HepG2 (cell line): ENCODE data around the gene BABAM1. TPM values are rescaled to one million over a fixed set of nuclear protein-coding genes. Genes with fewer than 3 reads are reported as not detected.
A peak's percentile ranks its signal among the peaks of the same experiment; 100 is the strongest.

Experiments used
- GATA4 ChIP-seq: sonication (generic); IDR thresholded peaks from 2 replicates; pipeline ENCODE4 v1.6.1; 2016; ENCODE audit warnings: antibody characterized with exemption, low read depth, borderline replicate concordance
- KAT8 ChIP-seq: IDR thresholded peaks from 2 replicates; pipeline ENCODE4 v1.6.1; 2016; ENCODE audit warnings: missing genetic modification reagents, missing compliant biosample characterization
- KLF16 ChIP-seq, 2 experiments: sonication (generic) in 1 of 2; formaldehyde crosslinking in 1 of 2; IDR thresholded peaks; 2 replicates each; pipeline versions ENCODE4 v1.6.1 to v1.8.0; 2016 to 2023; ENCODE audit warnings: missing genetic modification reagents in 2 of 2, missing compliant biosample characterization in 1 of 2
- MEF2D ChIP-seq: sonication (generic); formaldehyde crosslinking; IDR thresholded peaks from 2 replicates; pipeline ENCODE4 v1.5.1; 2020; ENCODE audit warnings: mild to moderate bottlenecking, missing genetic modification reagents
- NFE2L1 ChIP-seq: sonication (generic); formaldehyde crosslinking; IDR thresholded peaks from 2 replicates; pipeline ENCODE4 v1.4.0; 2020; ENCODE audit warnings: missing genetic modification reagents, mild to moderate bottlenecking, borderline replicate concordance
- NR2C2 ChIP-seq: sonication (generic); formaldehyde crosslinking; IDR thresholded peaks from 2 replicates; pipeline ENCODE4 v1.4.0; 2020; ENCODE audit warnings: missing genetic modification reagents, mild to moderate bottlenecking, moderate library complexity, borderline replicate concordance
- U2AF2 ChIP-seq: fragments of 200-400 bp; formaldehyde crosslinking; IDR thresholded peaks from 2 replicates; pipeline ENCODE4 v1.6.1; 2017; ENCODE audit warnings: low read depth, mild to moderate bottlenecking, low read length
- ZBTB42 ChIP-seq: sonication (generic); formaldehyde crosslinking; IDR thresholded peaks from 2 replicates; pipeline ENCODE4 v1.5.0; 2020; ENCODE audit warnings: mild to moderate bottlenecking, missing genetic modification reagents
- ZNF101 ChIP-seq: sonication (generic); formaldehyde crosslinking; IDR thresholded peaks from 2 replicates; pipeline ENCODE4 v1.4.0; 2020; ENCODE audit warnings: mild to moderate bottlenecking, low read depth, missing genetic modification reagents, borderline replicate concordance
- ZNF543 ChIP-seq: sonication (generic); formaldehyde crosslinking; IDR thresholded peaks from 2 replicates; pipeline ENCODE4 v1.4.0; 2020; ENCODE audit warnings: mild to moderate bottlenecking, missing genetic modification reagents
- polyA plus RNA-seq, 8 experiments: library from polyadenylated mRNA; depleted of rRNA in 3 of 8; stranded (reverse) in 7 of 8; unstranded in 1 of 8; fragments of >200 nt; fragmentation: Illumina TruSeq in 4 of 8; extraction: Trizol in 4 of 8; gene quantifications; 2 replicates each; pipeline versions ENCODE4 v1.2.1 to v1.2.3, GENCODE V29; 2011 to 2016; ENCODE audit warnings: low read depth in 4 of 8, missing spikeins in 1 of 8, mixed read lengths in 1 of 8; ENCODE audit not compliant: insufficient read depth in 1 of 8
- total RNA-seq, 5 experiments: library from RNA; depleted of rRNA; stranded (reverse); fragments of >200 nt; fragmentation: Illumina TruSeq; extraction: Trizol; gene quantifications; 2 replicates each; pipeline ENCODE4 v1.2.3, GENCODE V29; 2016; ENCODE audit warnings: low read depth in 1 of 5
- TF ChIP-seq, protein P1 (sequence below): IDR thresholded peaks from 2 replicates; pipeline ENCODE4 v1.6.1; 2016; ENCODE audit warnings: mild to moderate bottlenecking, missing biosample characterization, missing genetic modification reagents
- TF ChIP-seq, protein P2 (sequence below): sonication (generic); formaldehyde crosslinking; IDR thresholded peaks from 2 replicates; pipeline ENCODE4 v1.4.0; 2020; ENCODE audit warnings: mild to moderate bottlenecking, missing genetic modification reagents, borderline replicate concordance
- TF ChIP-seq, protein P3 (sequence below): sonication (generic); formaldehyde crosslinking; IDR thresholded peaks from 2 replicates; pipeline ENCODE4 v1.5.0; 2020; ENCODE audit warnings: mild to moderate bottlenecking, missing genetic modification reagents
- TF ChIP-seq, protein P4 (sequence below), 2 experiments: sonication (generic) in 1 of 2; formaldehyde crosslinking in 1 of 2; IDR thresholded peaks; 2 replicates each; pipeline versions ENCODE4 v1.5.1 to v1.6.1; 2011 to 2020; ENCODE audit warnings: borderline replicate concordance in 1 of 2, low read depth in 1 of 2, low read length in 1 of 2, mild to moderate bottlenecking in 1 of 2, missing genetic modification reagents in 1 of 2, moderate library complexity in 1 of 2
- TF ChIP-seq, protein P5 (sequence below): sonication (generic); formaldehyde crosslinking; IDR thresholded peaks from 2 replicates; pipeline ENCODE4 v1.5.1; 2020; ENCODE audit warnings: missing genetic modification reagents, mild to moderate bottlenecking, borderline replicate concordance
- TF ChIP-seq, protein P6 (sequence below): IDR thresholded peaks from 2 replicates; pipeline ENCODE4 v1.6.1; 2016; ENCODE audit warnings: missing compliant biosample characterization, missing genetic modification reagents, borderline replicate concordance

Gene BABAM1
- total and polyA plus RNA-seq, 2 of the 13 experiments (the other 11 are each of a cell fraction or from before 2014, with no cell fraction given), result 70.0 to 82.0 TPM

DNA sequence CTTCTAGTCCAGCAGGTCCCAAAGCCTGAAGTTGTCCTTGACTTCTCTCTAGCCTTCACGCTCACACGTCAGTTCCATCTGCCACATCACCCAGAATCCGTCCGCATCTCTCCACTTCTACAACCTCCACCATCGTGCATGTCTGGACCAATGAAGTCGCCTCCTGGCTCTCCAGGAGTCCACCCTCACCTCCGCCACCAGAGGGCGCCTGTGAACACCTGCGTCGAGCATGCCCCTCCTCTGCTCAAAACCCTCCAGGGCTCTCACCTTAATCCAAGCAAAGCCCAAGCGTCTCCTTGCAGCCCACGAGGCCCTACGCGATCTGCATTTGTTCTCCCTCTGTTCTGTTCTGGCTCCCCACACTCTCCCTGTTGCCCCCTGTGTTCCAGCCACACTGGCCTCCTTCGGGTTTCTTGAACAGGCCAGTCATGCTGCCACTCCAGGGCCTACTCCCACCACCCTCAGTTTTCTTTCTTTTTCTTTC, 6.4 kb upstream of the BABAM1 start (continued):
- TF ChIP-seq, protein P1, sequence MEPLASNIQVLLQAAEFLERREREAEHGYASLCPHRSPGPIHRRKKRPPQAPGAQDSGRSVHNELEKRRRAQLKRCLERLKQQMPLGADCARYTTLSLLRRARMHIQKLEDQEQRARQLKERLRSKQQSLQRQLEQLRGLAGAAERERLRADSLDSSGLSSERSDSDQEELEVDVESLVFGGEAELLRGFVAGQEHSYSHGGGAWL, result 0 out of 2 replicates have a peak, but pooled peaks have one; percentile 28
- TF ChIP-seq NFE2L1 (CRISPR knock-in tag) (no peak), MEF2D (CRISPR knock-in tag) (peak; percentile 49; the same call in 1 of the 2 replicates), U2AF2 (peak; percentile 90; the same call in 1 of the 2 replicates), ZNF101 (CRISPR knock-in tag) (no peak), KAT8 (peak; percentile 69; the same call in 1 of the 2 replicates), ZNF543 (CRISPR knock-in tag) (0 out of 2 replicates have a peak, but pooled peaks have one; percentile 39), ZBTB42 (CRISPR knock-in tag) (no peak), NR2C2 (CRISPR knock-in tag) (peak; percentile 51; the same call in 1 of the 2 replicates), GATA4 (no peak), KLF16 (CRISPR knock-in tag; IDR thresholded peaks at IDR 0.05) (peak in 1 of 2 experiments; percentile 61; a peak in 1 of 4 replicates)
- TF ChIP-seq, protein P2, sequence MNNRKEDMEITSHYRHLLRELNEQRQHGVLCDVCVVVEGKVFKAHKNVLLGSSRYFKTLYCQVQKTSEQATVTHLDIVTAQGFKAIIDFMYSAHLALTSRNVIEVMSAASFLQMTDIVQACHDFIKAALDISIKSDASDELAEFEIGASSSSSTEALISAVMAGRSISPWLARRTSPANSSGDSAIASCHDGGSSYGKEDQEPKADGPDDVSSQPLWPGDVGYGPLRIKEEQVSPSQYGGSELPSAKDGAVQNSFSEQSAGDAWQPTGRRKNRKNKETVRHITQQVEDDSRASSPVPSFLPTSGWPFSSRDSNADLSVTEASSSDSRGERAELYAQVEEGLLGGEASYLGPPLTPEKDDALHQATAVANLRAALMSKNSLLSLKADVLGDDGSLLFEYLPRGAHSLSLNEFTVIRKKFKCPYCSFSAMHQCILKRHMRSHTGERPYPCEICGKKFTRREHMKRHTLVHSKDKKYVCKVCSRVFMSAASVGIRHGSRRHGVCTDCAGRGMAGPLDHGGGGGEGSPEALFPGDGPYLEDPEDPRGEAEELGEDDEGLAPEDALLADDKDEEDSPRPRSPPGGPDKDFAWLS (CRISPR knock-in tag), result no peak
- TF ChIP-seq, protein P3, sequence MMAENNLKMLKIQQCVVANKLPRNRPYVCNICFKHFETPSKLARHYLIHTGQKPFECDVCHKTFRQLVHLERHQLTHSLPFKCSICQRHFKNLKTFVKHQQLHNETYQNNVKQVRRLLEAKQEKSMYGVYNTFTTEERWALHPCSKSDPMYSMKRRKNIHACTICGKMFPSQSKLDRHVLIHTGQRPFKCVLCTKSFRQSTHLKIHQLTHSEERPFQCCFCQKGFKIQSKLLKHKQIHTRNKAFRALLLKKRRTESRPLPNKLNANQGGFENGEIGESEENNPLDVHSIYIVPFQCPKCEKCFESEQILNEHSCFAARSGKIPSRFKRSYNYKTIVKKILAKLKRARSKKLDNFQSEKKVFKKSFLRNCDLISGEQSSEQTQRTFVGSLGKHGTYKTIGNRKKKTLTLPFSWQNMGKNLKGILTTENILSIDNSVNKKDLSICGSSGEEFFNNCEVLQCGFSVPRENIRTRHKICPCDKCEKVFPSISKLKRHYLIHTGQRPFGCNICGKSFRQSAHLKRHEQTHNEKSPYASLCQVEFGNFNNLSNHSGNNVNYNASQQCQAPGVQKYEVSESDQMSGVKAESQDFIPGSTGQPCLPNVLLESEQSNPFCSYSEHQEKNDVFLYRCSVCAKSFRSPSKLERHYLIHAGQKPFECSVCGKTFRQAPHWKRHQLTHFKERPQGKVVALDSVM (CRISPR knock-in tag), result peak; percentile 52; the same call in 1 of the 2 replicates
- TF ChIP-seq, protein P4, sequence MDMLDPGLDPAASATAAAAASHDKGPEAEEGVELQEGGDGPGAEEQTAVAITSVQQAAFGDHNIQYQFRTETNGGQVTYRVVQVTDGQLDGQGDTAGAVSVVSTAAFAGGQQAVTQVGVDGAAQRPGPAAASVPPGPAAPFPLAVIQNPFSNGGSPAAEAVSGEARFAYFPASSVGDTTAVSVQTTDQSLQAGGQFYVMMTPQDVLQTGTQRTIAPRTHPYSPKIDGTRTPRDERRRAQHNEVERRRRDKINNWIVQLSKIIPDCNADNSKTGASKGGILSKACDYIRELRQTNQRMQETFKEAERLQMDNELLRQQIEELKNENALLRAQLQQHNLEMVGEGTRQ (IDR thresholded peaks at IDR 0.05; ENCODE audit: low read depth, low read length), result no peak
- TF ChIP-seq, protein P4 (CRISPR knock-in tag; IDR thresholded peaks at IDR 0.05; ENCODE audit: borderline replicate concordance), result no peak
- TF ChIP-seq, protein P5, sequence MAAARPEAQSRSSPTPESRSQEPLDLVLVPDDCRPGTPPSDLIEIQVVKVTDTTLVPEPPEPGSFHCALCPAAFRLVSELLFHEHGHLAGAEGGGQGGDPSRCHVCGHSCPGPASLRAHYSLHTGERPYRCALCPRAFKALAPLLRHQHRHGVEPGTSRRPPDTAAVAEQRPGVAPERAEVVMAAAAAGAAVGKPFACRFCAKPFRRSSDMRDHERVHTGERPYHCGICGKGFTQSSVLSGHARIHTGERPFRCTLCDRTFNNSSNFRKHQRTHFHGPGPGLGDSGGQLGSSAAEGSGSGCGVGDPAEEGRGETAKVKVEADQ (CRISPR knock-in tag), result no peak
- TF ChIP-seq, protein P6, sequence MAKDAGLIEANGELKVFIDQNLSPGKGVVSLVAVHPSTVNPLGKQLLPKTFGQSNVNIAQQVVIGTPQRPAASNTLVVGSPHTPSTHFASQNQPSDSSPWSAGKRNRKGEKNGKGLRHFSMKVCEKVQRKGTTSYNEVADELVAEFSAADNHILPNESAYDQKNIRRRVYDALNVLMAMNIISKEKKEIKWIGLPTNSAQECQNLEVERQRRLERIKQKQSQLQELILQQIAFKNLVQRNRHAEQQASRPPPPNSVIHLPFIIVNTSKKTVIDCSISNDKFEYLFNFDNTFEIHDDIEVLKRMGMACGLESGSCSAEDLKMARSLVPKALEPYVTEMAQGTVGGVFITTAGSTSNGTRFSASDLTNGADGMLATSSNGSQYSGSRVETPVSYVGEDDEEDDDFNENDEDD (CRISPR knock-in tag), result peak; percentile 43; the same call in 1 of the 2 replicates
